HEK293 (cell line): ENCODE measurements around the gene STARD8.

Experiments used
- CTCF ChIA-PET: fragments of 350-600 bp; formaldehyde crosslinking; extraction: SDS; loops from one replicate; lab custom pipeline; 2021; ENCODE audit warnings: antibody characterized with exemption; lab: Yijun Ruan, JAX
- POLR2A ChIA-PET: fragments of 300-600 bp; formaldehyde crosslinking; extraction: SDS; loops from one replicate; lab custom pipeline; 2020; ENCODE audit warnings: antibody characterized with exemption, inconsistent platforms; lab: Yijun Ruan, JAX
- H3K27ac ChIP-seq: fragments of 200-500 bp; sonication (Bioruptor generic); 2 replicates; pipeline ENCODE4 v1.5.1; 2014; ENCODE audit warnings: low read depth, low read length, control low read depth, inconsistent platforms; ENCODE audit errors: extremely low read depth
- H3K36me3 ChIP-seq, 2 experiments: fragments of 200-500 bp in 1 of 2; sonication (Bioruptor generic) in 1 of 2; 1 replicate in 1 of 2; 2 replicates in 1 of 2; pipeline ENCODE4 v1.5.1; 2014 to 2017; ENCODE audit warnings: inconsistent platforms in 2 of 2, low read length in 2 of 2; ENCODE audit not compliant: control insufficient read depth in 2 of 2, insufficient read depth in 1 of 2
- H3K4me1 ChIP-seq: fragments of 200-500 bp; sonication (Bioruptor generic); 2 replicates; pipeline ENCODE4 v1.5.1; 2014; ENCODE audit warnings: mild to moderate bottlenecking, low read length, inconsistent platforms; ENCODE audit not compliant: control insufficient read depth, insufficient read depth
- H3K4me3 ChIP-seq: 2 replicates; pipeline ENCODE4 v1.5.1; 2011; ENCODE audit warnings: low read depth, mild to moderate bottlenecking, control low read depth, low read length, moderate library complexity
- H3K9me3 ChIP-seq: fragments of 200-500 bp; sonication (Bioruptor generic); 2 replicates; pipeline ENCODE4 v1.5.1; 2014; ENCODE audit warnings: low read depth, low read length, inconsistent platforms; ENCODE audit not compliant: control insufficient read depth, insufficient read depth
- ELK4 ChIP-seq: IDR thresholded peaks from 2 replicates; pipeline ENCODE4 v1.6.1; 2011; ENCODE audit warnings: mild to moderate bottlenecking, low read depth, low read length, borderline replicate concordance
- FEZF1 ChIP-seq: fragments of 450-650 bp; formaldehyde crosslinking; IDR thresholded peaks from 2 replicates; pipeline ENCODE4 v1.5.1; 2016; ENCODE audit warnings: missing biosample characterization, missing genetic modification characterization
- IKZF3 ChIP-seq: fragments of 450-650 bp; IDR thresholded peaks from 2 replicates; pipeline ENCODE4 v1.5.0; 2018; ENCODE audit warnings: missing biosample characterization, mild to moderate bottlenecking, missing genetic modification characterization, moderate library complexity
- OSR2 ChIP-seq: fragments of 450-650 bp; formaldehyde crosslinking; IDR thresholded peaks from 2 replicates; pipeline ENCODE4 v1.5.1; 2016; ENCODE audit warnings: missing biosample characterization, missing genetic modification characterization
- PBX3 ChIP-seq: sonication (generic); formaldehyde crosslinking; IDR thresholded peaks from 2 replicates; pipeline ENCODE4 v1.8.1; 2022; ENCODE audit warnings: mild to moderate bottlenecking, moderate library complexity, missing genetic modification reagents
- SALL2 ChIP-seq: fragments of 450-650 bp; formaldehyde crosslinking; IDR thresholded peaks from 2 replicates; pipeline ENCODE4 v1.5.0; 2017; ENCODE audit warnings: missing biosample characterization, mild to moderate bottlenecking, missing genetic modification characterization, borderline replicate concordance
- SETDB1 ChIP-seq: IDR thresholded peaks from one replicate; pipeline ENCODE4 v1.6.1; 2017; ENCODE audit warnings: mild to moderate bottlenecking, low read length, moderate library complexity, mixed read lengths; ENCODE audit not compliant: insufficient read length
- SP3 ChIP-seq: fragments of 450-650 bp; formaldehyde crosslinking; IDR thresholded peaks from 2 replicates; pipeline ENCODE4 v1.5.1; 2016; ENCODE audit warnings: missing biosample characterization, missing genetic modification characterization
- ZBTB11 ChIP-seq: fragments of 450-650 bp; formaldehyde crosslinking; conservative IDR thresholded peaks from 2 replicates; pipeline ENCODE4 v1.5.1; 2016; ENCODE audit warnings: low read depth, missing biosample characterization, missing genetic modification characterization
- ZFP37 ChIP-seq: fragments of 450-650 bp; formaldehyde crosslinking; IDR thresholded peaks from 2 replicates; pipeline ENCODE4 v1.5.1; 2016; ENCODE audit warnings: missing biosample characterization, missing genetic modification characterization
- ZIC2 ChIP-seq: fragments of 450-650 bp; formaldehyde crosslinking; IDR thresholded peaks from 2 replicates; pipeline ENCODE4 v1.5.1; 2016; ENCODE audit warnings: missing biosample characterization, missing genetic modification characterization
- ZNF16 ChIP-seq: fragments of 450-650 bp; formaldehyde crosslinking; IDR thresholded peaks from 2 replicates; pipeline ENCODE4 v1.5.1; 2016; ENCODE audit warnings: low read depth, missing biosample characterization, missing genetic modification characterization
- ZNF2 ChIP-seq: fragments of 450-650 bp; formaldehyde crosslinking; IDR thresholded peaks from 2 replicates; pipeline ENCODE4 v1.5.1; 2016; ENCODE audit warnings: missing biosample characterization, missing genetic modification characterization
- ZNF202 ChIP-seq: fragments of 450-650 bp; formaldehyde crosslinking; IDR thresholded peaks from 2 replicates; pipeline ENCODE4 v1.5.1; 2016; ENCODE audit warnings: missing biosample characterization, missing genetic modification characterization, borderline replicate concordance
- ZNF292 ChIP-seq: fragments of 450-650 bp; formaldehyde crosslinking; IDR thresholded peaks from 2 replicates; pipeline ENCODE4 v1.5.1; 2016; ENCODE audit warnings: low read depth, missing biosample characterization, missing genetic modification characterization, borderline replicate concordance
- ZNF341 ChIP-seq: fragments of 450-650 bp; formaldehyde crosslinking; IDR thresholded peaks from 2 replicates; pipeline ENCODE4; 2016; ENCODE audit warnings: low read depth, missing biosample characterization, missing genetic modification characterization
- ZNF354C ChIP-seq: fragments of 450-650 bp; formaldehyde crosslinking; IDR thresholded peaks from 2 replicates; pipeline ENCODE4 v1.5.1; 2016; ENCODE audit warnings: missing biosample characterization, missing genetic modification characterization, low read depth, borderline replicate concordance
- ZNF398 ChIP-seq: fragments of 450-650 bp; formaldehyde crosslinking; IDR thresholded peaks from 2 replicates; pipeline ENCODE4 v1.5.1; 2017; ENCODE audit warnings: missing biosample characterization, missing genetic modification characterization
- ZNF530 ChIP-seq: fragments of 450-650 bp; formaldehyde crosslinking; IDR thresholded peaks from 2 replicates; pipeline ENCODE4 v1.5.1; 2016; ENCODE audit warnings: low read depth, missing biosample characterization, missing genetic modification characterization
- ZNF645 ChIP-seq: fragments of 450-650 bp; formaldehyde crosslinking; IDR thresholded peaks from 2 replicates; pipeline ENCODE4; 2016; ENCODE audit warnings: missing biosample characterization, missing genetic modification characterization
- ZNF660 ChIP-seq: fragments of 450-650 bp; IDR thresholded peaks from 2 replicates; pipeline ENCODE4 v1.5.1; 2018; ENCODE audit warnings: missing biosample characterization, mild to moderate bottlenecking, missing genetic modification characterization
- ZNF670 ChIP-seq: fragments of 450-650 bp; formaldehyde crosslinking; IDR thresholded peaks from 2 replicates; pipeline ENCODE4 v1.5.1; 2016; ENCODE audit warnings: missing biosample characterization, missing genetic modification characterization, low read depth
- ZNF704 ChIP-seq: fragments of 450-650 bp; formaldehyde crosslinking; IDR thresholded peaks from 2 replicates; pipeline ENCODE4 v1.5.1; 2016; ENCODE audit warnings: missing biosample characterization, missing genetic modification characterization
- ZNF776 ChIP-seq: fragments of 450-650 bp; formaldehyde crosslinking; IDR thresholded peaks from 2 replicates; pipeline ENCODE4 v1.5.0; 2017; ENCODE audit warnings: missing biosample characterization, missing genetic modification characterization, borderline replicate concordance

STARD8 gene

GRCh38 chrX:68695206-68695845 lies 47.9 kb downstream of the STARD8 start:
- H3K4me3 ChIP-seq, result no peak overlapping the region
- TF ChIP-seq ZNF398 (no peak), ZNF202 (tag by site-specific recombination) (no peak), SP3 (no peak), ZNF660 (no peak), ZNF2 (tag by site-specific recombination) (no peak), SALL2 (tag by site-specific recombination) (no peak), ZFP37 (tag by site-specific recombination) (no peak), ZNF354C (tag by site-specific recombination) (no peak), ZNF776 (no peak), ZNF16 (tag by site-specific recombination) (no peak), SETDB1 (no peak), ELK4 (no peak), PBX3 (CRISPR knock-in tag) (no peak)
- TF ChIP-seq, all 188 proteins: peak for 0
- ChIA-PET CTCF (interaction anchor here (0.7 to 1.2 kb wide), 2 partner anchors 23 to 654 kb away, joined by 3 to 4 read pairs; no protein-coding TSS in a partner anchor), POLR2A (no interaction called here)
- no peak overlapping the region for H3K27ac ChIP-seq
- no peaks in the 10 kb centered on the region for H3K4me1 ChIP-seq
- H3K9me3 ChIP-seq, result no peaks in the 10 kb centered on the region
- no peaks in the 10 kb centered on the region for H3K36me3 ChIP-seq

GRCh38 chrX:68696267-68696990 lies 49.0 kb downstream of the STARD8 start:
- Histone ChIP-seq H3K4me3 (no peak overlapping the region), H3K27ac (no peak overlapping the region), H3K36me3 (no peaks in the 10 kb centered on the region), H3K4me1 (no peaks in the 10 kb centered on the region), H3K9me3 (no peaks in the 10 kb centered on the region)
- CTCF ChIA-PET, result interaction anchor here (0.6 to 1.2 kb wide), 2 partner anchors 24 to 501 kb away, joined by 3 to 4 read pairs; no protein-coding TSS in a partner anchor
- POLR2A ChIA-PET, result no interaction called here
- TF ChIP-seq ZNF530 (tag by site-specific recombination) (no peak), IKZF3 (tag by site-specific recombination) (no peak), ZNF645 (tag by site-specific recombination) (no peak), ZNF670 (tag by site-specific recombination) (no peak), ZNF704 (tag by site-specific recombination) (no peak), ZNF354C (tag by site-specific recombination) (no peak), OSR2 (no peak), ZNF292 (tag by site-specific recombination) (no peak), ZIC2 (tag by site-specific recombination) (no peak), ZBTB11 (tag by site-specific recombination) (no peak), ZNF341 (tag by site-specific recombination) (no peak), FEZF1 (tag by site-specific recombination) (no peak), ZNF16 (tag by site-specific recombination) (no peak)
